GM12892 (cell line): ENCODE data around the gene CERS2. TPM values are rescaled to one million over a fixed set of nuclear protein-coding genes. Genes with fewer than 3 reads are reported as not detected.
A peak's percentile ranks its signal among the peaks of the same experiment; 100 is the strongest.

Source experiments
- DNase-seq: peaks from one replicate; pipeline ENCODE4 v3.0.0; 2011; ENCODE audit not compliant: insufficient read length
- FAIRE-seq: peaks from 2 replicates; lab custom pipeline; 2011; peaks lifted over from hg19 to GRCh38; lab: Jason Lieb, UNC
- POLR2A ChIP-seq: IDR thresholded peaks from 2 replicates; pipeline ENCODE4 v1.6.1; 2011; ENCODE audit warnings: low read depth, low read length, control low read depth
- POLR2AphosphoS5 ChIP-seq: IDR thresholded peaks from 2 replicates; pipeline ENCODE4 v1.6.1; 2011; ENCODE audit warnings: low read depth, low read length, control low read depth
- TAF1 ChIP-seq: IDR thresholded peaks from 2 replicates; pipeline ENCODE4 v1.6.1; 2011; ENCODE audit warnings: low read depth, mild to moderate bottlenecking, control low read depth, low read length, borderline replicate concordance
- polyA plus RNA-seq: library from polyadenylated mRNA; unstranded; fragments of >200 nt; gene quantifications from one replicate; pipeline ENCODE4 v1.2.1, GENCODE V29; 2012; ENCODE audit warnings: missing spikeins, inconsistent platforms; ENCODE audit not compliant: missing spikeins

CERS2 gene
- 60.1 TPM for polyA plus RNA-seq

DNA sequence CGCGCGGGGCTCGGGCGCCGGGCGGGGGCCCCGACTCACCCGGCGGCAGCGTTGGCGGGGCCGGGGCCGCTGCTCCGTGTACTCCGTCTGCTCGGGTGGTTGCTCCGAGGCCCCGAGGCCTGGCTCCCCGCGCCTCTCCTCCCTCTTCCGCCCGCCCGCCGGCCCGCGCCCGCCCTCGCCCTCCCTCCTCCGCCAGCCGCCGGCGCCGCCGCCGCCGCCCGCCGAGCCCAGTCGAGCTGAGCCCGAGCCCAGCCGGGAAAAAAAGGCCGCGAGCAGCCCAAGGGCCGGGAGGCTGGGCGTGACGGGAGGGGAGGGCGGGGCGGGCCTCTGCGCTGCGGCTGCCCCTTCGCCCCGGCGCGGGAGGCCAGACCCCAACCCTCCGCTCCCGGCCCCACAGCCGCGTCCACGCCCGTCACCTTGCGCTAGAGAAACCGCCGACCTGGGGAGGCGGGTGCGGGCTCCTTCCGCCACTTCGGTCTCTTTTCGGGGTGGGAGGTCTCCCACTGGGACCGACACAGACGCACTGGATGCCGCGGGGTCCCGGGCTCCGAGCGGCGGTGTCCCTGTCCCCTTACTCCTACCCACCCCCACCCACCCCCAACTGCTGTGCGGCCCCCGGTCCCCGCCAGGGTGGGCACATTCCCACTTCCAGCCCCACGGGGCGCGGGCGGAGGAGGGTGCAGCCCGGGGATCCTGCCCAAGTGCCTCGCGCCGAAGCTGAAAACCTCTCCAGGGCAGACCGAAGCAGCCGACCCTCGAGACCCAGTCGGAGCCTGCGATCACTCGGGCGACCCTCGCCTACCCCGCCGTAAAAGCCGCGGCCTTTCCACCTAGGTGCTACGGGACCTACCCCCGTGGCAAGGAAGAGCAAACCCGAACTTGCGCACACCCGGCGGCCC lies at the start of gene CERS2:
Gene CERS2, minus strand, starts transcription at position 256 of the 899 bp plus-strand sequence. CDS start 5,745 bp downstream, outside the sequence.
- TF ChIP-seq TAF1 (no peak), POLR2A (no peak), POLR2AphosphoS5 (no peak)
- DNase-seq (peak; percentile 72), FAIRE-seq (no peak)

GRCh38 chr1:151013518-151013917 lies 38.9 kb upstream of the CERS2 start:
- no peak for FAIRE-seq
- TF ChIP-seq POLR2A = no peak
- TF ChIP-seq POLR2AphosphoS5 = no peak
- TF ChIP-seq TAF1 = no peak
- DNase-seq = no peak

DNA sequence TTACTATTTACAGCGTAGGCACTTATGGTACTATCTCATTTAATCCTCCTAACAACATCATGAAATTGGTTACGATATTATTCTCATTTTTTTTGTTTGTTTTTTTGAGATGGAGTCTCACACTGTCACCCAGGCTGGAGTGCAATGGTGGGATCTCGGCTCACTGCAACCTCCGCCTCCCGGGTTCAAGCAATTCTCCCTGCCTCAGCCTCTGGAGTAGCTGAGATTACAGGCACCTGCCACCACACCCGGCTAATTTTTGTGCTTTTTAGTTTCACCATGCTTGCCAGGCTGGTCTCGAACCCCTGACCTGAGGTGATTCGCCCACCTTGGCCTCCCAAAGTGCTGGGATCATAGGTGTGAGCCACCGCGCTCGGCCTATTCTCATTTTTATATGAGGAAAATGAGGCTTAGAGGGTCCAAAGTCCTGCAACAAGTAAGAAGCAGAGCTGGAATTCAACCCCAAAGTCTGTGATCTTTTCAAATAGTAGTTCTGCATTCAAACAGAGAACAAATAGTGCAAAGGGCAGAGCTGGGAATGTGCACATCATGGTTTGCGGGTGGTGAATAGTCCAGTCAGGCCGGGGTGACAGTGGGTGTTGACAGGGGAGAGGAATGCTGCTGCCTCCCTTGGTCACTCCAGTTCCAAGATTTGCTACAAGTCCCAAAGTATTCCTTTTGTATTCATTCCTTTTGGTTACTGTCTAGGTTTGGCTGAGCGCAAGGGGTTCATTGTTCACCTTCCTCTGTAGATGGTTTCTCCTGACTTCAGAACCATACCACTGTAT lies 38.2 kb upstream of the CERS2 start:
- TF ChIP-seq POLR2AphosphoS5 (no peak), TAF1 (no peak), POLR2A (no peak)
- DNase-seq (no peak), FAIRE-seq (no peak)

DNA sequence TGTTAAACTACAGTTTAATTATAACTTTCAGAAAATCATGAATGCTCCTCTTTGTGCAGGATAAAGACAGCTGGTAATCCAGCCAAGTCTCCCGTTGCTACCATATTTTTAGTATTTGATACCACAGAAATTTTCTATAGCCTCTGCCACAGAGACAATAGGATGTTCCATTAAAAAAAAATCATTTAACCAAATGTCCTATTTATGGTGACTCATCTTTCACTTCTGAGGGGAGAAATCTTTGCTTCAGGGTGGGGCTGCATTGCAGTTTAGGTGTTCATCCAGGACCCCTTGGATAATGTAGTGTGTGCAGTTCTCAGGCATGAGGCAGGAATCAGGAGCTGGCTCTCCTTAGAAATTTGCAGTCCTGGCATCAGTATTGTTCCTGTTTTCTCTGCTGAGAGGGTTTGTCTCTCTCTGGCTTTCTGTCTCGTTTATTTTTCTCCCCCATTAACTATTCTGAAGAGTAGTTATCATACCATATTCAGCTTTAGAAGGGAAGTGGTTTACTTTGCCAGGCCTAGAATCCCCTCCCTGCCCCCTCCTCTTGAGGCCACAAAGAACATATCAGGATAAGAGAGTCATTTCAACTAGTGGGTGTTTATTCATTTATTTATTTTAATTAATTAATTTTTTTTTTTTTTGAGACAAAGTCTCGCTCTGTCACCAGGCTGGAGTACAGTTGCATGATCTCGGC lies 36.7 kb upstream of the CERS2 start:
- FAIRE-seq (no peak), DNase-seq (no peak)
- TF ChIP-seq TAF1 (no peak), POLR2AphosphoS5 (no peak), POLR2A (no peak)

- DNase-seq = no peak
- no peak for FAIRE-seq
- TF ChIP-seq POLR2AphosphoS5 (no peak), POLR2A (no peak)
Measured at GRCh38 chr1:151010346-151010726, 35.7 kb upstream of the CERS2 start.

DNA sequence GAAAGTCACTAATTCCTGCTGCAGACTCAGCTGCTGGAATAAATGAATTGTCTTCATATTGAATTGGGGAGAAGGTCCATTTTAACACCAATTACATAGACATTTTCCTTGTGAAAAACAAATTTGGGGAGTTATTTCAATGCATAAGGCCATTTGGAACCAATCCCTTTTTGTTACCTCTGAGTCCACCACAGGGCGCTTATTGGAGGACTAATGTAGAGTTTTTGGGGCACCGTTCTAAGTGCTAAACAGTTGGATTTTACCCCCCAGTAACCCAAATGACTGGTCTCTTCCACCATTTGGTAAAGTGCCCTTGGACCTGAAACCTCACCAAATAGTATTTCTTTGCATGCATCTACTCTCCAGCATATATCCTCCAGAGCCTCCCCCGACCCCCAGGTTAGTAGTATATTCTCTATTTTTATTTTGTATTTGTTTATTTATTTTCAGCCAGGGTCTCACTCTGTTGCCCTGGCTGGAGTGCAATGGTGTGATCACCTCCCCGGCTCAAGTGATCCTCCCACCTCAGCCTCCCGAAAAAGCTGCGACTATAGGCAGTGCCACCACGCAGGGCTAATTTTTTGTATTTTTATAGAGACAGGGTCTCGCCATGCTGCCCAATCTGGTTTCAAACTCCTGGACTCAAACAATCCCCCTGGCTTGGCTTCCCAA lies 35.2 kb upstream of the CERS2 start:
- TF ChIP-seq POLR2A = no peak
- TF ChIP-seq POLR2AphosphoS5 = no peak
- no peak for TF ChIP-seq TAF1
- DNase-seq (no peak), FAIRE-seq (no peak)

GRCh38 chr1:151009206-151009587 lies 34.6 kb upstream of the CERS2 start:
- DNase-seq = no peak
- no peak for TF ChIP-seq TAF1
- TF ChIP-seq POLR2AphosphoS5 = no peak
- TF ChIP-seq POLR2A = no peak
- FAIRE-seq = no peak

- DNase-seq = peak; percentile 96
- TF ChIP-seq TAF1 (0 out of 2 replicates have a peak, but pooled peaks have one; percentile 38), POLR2A (peak; percentile 62; the same call in 1 of the 2 replicates), POLR2AphosphoS5 (no peak)
- peak; percentile 91 for FAIRE-seq
Measured at GRCh38 chr1:151008244-151009205, 33.9 kb upstream of the CERS2 start, which contains the start of gene PRUNE1. PRUNE1 (plus strand) TSS chr1:151008449; CDS start chr1:151008633, 184 bp downstream.

DNA sequence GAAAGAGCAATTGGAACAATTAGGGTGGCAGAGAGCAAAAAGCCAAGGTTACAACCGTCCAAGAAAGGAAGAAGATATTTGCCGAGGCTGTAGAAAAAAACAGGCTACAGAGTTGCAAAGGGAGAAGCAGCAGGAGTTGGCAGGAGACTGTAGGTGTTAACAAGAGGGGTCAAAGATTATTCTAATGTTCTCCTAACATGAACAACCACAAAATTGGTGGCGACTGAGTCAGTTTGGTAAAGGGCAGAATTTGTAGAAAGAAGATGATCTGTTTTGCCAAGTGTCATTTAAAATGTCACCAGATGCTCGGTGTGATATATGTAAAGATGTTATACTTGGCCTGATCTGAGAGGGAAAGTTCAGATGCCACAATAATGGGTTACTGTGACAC lies 33.2 kb upstream of the CERS2 start:
- TF ChIP-seq POLR2AphosphoS5 (no peak), POLR2A (no peak), TAF1 (no peak)
- DNase-seq (no peak), FAIRE-seq (no peak)
